Placental pericyte (primary cell): ENCODE data around the gene AGRP. TPM values are rescaled to one million over a fixed set of nuclear protein-coding genes. Genes with fewer than 3 reads are reported as not detected.

Experiments
- total RNA-seq: library from RNA; depleted of rRNA; stranded (reverse); fragments of >200 nt; gene quantifications from 2 replicates; pipeline ENCODE4 v1.2.3, GENCODE V29; 2012

AGRP gene, protein sequence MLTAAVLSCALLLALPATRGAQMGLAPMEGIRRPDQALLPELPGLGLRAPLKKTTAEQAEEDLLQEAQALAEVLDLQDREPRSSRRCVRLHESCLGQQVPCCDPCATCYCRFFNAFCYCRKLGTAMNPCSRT
- total RNA-seq = not detected in 2 replicates

DNA sequence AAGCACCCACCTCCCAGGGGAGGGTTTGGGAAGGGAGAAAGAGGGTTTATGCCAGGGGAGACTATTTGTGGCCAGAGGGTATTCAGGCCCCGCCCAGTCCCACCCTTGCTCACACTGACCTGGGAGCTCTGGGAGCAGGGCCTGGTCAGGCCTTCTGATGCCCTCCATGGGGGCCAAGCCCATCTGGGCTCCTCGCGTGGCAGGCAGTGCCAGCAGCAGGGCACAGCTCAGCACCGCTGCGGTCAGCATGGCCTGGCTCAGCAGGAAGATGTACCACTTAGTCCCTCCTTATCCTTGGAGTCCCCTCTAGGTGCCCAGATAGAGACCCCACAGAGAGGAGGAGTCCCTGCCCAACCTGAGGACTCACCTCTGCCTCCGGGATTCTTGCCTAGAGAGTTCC is at the start of gene AGRP:
Gene AGRP, minus strand, starts transcription at position 398 of the 400 bp plus-strand sequence. Its CDS starts 149 bp downstream, at position 249.

DNA sequence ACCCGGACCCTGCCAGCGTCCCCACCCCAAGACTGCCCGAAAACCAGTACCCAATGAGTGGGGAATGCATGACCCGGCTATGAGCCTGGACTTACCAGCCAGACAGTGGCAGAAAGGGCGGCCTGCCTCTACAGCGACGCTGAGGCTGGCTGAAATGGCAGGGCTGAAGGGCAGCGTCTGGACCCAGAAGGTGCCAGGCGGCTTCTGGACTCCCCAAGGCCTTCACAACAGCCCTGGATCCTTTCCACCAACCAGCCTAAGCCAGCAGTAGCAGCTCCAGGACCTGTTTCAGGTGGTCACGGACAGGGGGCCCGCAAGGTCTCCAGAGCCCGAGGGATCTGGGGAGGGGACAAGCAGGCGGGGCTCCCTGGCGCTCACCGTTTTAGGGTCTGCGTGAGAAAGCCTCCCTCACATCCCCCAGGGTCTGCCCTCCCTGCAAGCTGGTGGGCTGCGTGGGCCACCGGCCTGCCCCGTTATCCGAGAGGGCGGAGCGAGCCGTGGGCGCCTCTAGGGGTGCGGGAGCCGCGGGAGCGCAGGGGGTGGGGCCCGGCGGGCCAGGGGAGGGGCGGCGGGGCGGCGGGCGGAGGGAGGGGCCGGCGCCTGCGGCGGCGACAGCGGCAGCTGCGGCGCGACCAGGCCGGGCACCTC is 45.0 kb upstream of the AGRP start, which contains the start of gene RIPOR1:
Gene RIPOR1, plus strand, starts transcription at position 608 of the 648 bp plus-strand sequence. CDS start 9,618 bp downstream, outside the sequence.

DNA sequence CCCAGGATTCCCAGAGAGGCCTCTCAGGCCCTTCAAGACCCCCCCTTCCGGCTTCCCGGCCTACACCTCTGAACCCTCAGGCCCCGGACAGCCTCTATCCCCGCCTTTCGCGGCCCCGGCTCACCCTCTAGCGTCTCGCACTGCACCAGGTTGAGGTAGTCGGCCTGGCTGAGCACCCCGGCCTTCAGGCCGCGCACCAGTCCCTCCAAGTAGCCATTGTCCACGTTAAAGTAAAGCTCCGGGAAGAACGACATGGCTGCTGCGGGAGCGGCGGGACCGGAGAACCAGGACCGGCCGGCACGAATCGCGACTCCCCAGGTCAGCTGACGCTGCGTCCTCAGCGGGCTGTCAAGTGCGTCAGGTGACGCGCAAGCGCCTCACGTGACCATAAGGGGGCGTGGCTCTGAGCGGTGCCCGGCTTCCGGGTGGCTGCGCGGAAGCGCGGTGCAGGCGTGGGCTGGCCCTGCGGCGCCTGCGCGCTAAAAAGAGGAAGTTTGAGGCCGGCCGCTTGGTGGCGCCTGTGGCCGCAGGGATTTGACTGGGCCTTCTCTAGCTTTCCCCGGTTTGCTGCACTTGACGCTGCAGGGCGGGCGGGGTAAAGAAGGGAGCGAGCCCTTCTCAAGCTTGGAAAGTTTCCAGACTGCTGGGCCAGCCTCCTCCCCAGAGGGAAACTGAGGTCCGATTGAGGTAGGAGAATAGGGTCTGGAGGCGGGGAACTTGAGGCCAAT is 2.4 kb downstream of the AGRP start, which contains the start of gene ATP6V0D1:
Gene ATP6V0D1, minus strand, starts transcription at position 325 of the 728 bp plus-strand sequence. Its CDS starts 71 bp downstream, at position 254.

Other genes with a start within 250 kb of the AGRP start
- gene FHOD1, start 236.1 kb downstream of the AGRP start, total RNA-seq = 7.0 and 40.2 TPM in 2 replicates
- 1.1 and 1.6 TPM in 2 replicates for gene SLC9A5, start 234.6 kb downstream of the AGRP start, total RNA-seq
- 6.6 and 21.0 TPM in 2 replicates for gene PLEKHG4, start 204.0 kb downstream of the AGRP start, total RNA-seq
- gene KCTD19, start 156.8 kb downstream of the AGRP start, total RNA-seq = under 0.01 TPM in 1 of 2 replicates, not detected in the other
- gene LRRC36, start 156.7 kb downstream of the AGRP start, total RNA-seq = not detected in 2 replicates
- gene TPPP3, start 90.0 kb downstream of the AGRP start, total RNA-seq = 0.88 and 1.1 TPM in 2 replicates
- gene ZDHHC1, start 67.1 kb downstream of the AGRP start, total RNA-seq = 4.6 and 6.0 TPM in 2 replicates
- gene HSD11B2, start 52.4 kb downstream of the AGRP start, total RNA-seq = under 0.01 TPM in 1 of 2 replicates, not detected in the other
- 149 and 198 TPM in 2 replicates for gene ATP6V0D1, start 2.4 kb downstream of the AGRP start, total RNA-seq
- gene RIPOR1, start 45.3 kb upstream of the AGRP start, total RNA-seq = 37.8 and 45.3 TPM in 2 replicates
- gene CTCF, start 79.0 kb upstream of the AGRP start, total RNA-seq = 27.8 and 35.9 TPM in 2 replicates
- gene CARMIL2, start 161.6 kb upstream of the AGRP start, total RNA-seq = 0.43 and 0.44 TPM in 2 replicates
- 17.3 and 39.8 TPM in 2 replicates for gene ACD, start 176.7 kb upstream of the AGRP start, total RNA-seq
- 1.3 and 1.5 TPM in 2 replicates for gene PARD6A, start 177.4 kb upstream of the AGRP start, total RNA-seq
- gene ENKD1, start 183.2 kb upstream of the AGRP start, total RNA-seq = 14.7 and 17.6 TPM in 2 replicates
- gene C16orf86, start 183.3 kb upstream of the AGRP start, total RNA-seq = 2.3 and 3.5 TPM in 2 replicates
- 12.0 and 22.6 TPM in 2 replicates for gene GFOD2, start 235.8 kb upstream of the AGRP start, total RNA-seq